ENCODE results near the gene COQ10A. TPM values are rescaled to one million over a fixed set of nuclear protein-coding genes. Genes with fewer than 3 reads are reported as not detected.

The COQ10A gene
- total RNA-seq, 1 donor from 2014 or later = 18.9 TPM

- Mint-ChIP-seq H3K4me1 (ENCODE audit: low read depth, unreplicated experiment) (no peaks in the 10 kb centered on the region), H3K9me3 (ENCODE audit: unreplicated experiment) (peaks cover 3% of the 10 kb centered on the region), H3K4me3 (ENCODE audit: unreplicated experiment) (no peak overlapping the region), H3K27ac (ENCODE audit: unreplicated experiment) (no peak overlapping the region), H3K27me3 (ENCODE audit: unreplicated experiment) (peaks cover under 1% of the 10 kb centered on the region), H3K36me3 (ENCODE audit: unreplicated experiment) (no peaks in the 10 kb centered on the region)
- no peak for DNase-seq
- TF ChIP-seq CTCF (IDR thresholded peaks at IDR 0.05; ENCODE audit: partially characterized antibody, unreplicated experiment) = no peak
Measured at GRCh38 chr12:56252649-56253048, 14.1 kb upstream of the COQ10A start.

GRCh38 chr12:56253091-56253490, 13.7 kb upstream of the COQ10A start:
- H3K4me3 Mint-ChIP-seq (ENCODE audit: unreplicated experiment) = no peak overlapping the region
- DNase-seq = no peak
- H3K27ac Mint-ChIP-seq (ENCODE audit: unreplicated experiment) = no peak overlapping the region
- H3K36me3 Mint-ChIP-seq (ENCODE audit: unreplicated experiment) = no peaks in the 10 kb centered on the region
- peaks cover 3% of the 10 kb centered on the region for H3K9me3 Mint-ChIP-seq (ENCODE audit: unreplicated experiment)
- TF ChIP-seq CTCF (IDR thresholded peaks at IDR 0.05; ENCODE audit: partially characterized antibody, unreplicated experiment) = no peak
- H3K4me1 Mint-ChIP-seq (ENCODE audit: low read depth, unreplicated experiment) = no peaks in the 10 kb centered on the region
- no peaks in the 10 kb centered on the region for H3K27me3 Mint-ChIP-seq (ENCODE audit: unreplicated experiment)

- DNase-seq = no peak
- H3K27ac Mint-ChIP-seq (ENCODE audit: unreplicated experiment) = no peak overlapping the region
- H3K9me3 Mint-ChIP-seq (ENCODE audit: unreplicated experiment) = no peaks in the 10 kb centered on the region
- no peak overlapping the region for H3K4me3 Mint-ChIP-seq (ENCODE audit: unreplicated experiment)
- H3K36me3 Mint-ChIP-seq (ENCODE audit: unreplicated experiment) = no peaks in the 10 kb centered on the region
- peaks cover 2% of the 10 kb centered on the region for H3K27me3 Mint-ChIP-seq (ENCODE audit: unreplicated experiment)
- TF ChIP-seq CTCF (IDR thresholded peaks at IDR 0.05; ENCODE audit: partially characterized antibody, unreplicated experiment) = no peak
- peaks cover 5% of the 10 kb centered on the region for H3K4me1 Mint-ChIP-seq (ENCODE audit: low read depth, unreplicated experiment)
Measured at GRCh38 chr12:56255671-56256070, 11.1 kb upstream of the COQ10A start.

- H3K4me1 Mint-ChIP-seq (ENCODE audit: low read depth, unreplicated experiment) = peaks cover 5% of the 10 kb centered on the region
- H3K4me3 Mint-ChIP-seq (ENCODE audit: unreplicated experiment) = peak overlapping the region; percentile 92
- peak overlapping the region; percentile 0 for H3K27ac Mint-ChIP-seq (ENCODE audit: unreplicated experiment)
- TF ChIP-seq CTCF (IDR thresholded peaks at IDR 0.05; ENCODE audit: partially characterized antibody, unreplicated experiment) = no peak
- H3K36me3 Mint-ChIP-seq (ENCODE audit: unreplicated experiment) = no peaks in the 10 kb centered on the region
- peak; percentile 50 for DNase-seq
- H3K9me3 Mint-ChIP-seq (ENCODE audit: unreplicated experiment) = peaks cover under 1% of the 10 kb centered on the region
- H3K27me3 Mint-ChIP-seq (ENCODE audit: unreplicated experiment) = peaks cover 2% of the 10 kb centered on the region
Measured at GRCh38 chr12:56256326-56256960, 10.3 kb upstream of the COQ10A start.

GRCh38 chr12:56257071-56257470, 9.7 kb upstream of the COQ10A start:
- no peak for TF ChIP-seq CTCF (IDR thresholded peaks at IDR 0.05; ENCODE audit: partially characterized antibody, unreplicated experiment)
- no peaks in the 10 kb centered on the region for H3K36me3 Mint-ChIP-seq (ENCODE audit: unreplicated experiment)
- no peak overlapping the region for H3K27ac Mint-ChIP-seq (ENCODE audit: unreplicated experiment)

More at GRCh38 chr12:56257071-56257470, 9.7 kb upstream of the COQ10A start:
- H3K4me3 Mint-ChIP-seq (ENCODE audit: unreplicated experiment) = peak overlapping the region; percentile 92
- H3K4me1 Mint-ChIP-seq (ENCODE audit: low read depth, unreplicated experiment) = peaks cover 5% of the 10 kb centered on the region
- DNase-seq = no peak
- H3K9me3 Mint-ChIP-seq (ENCODE audit: unreplicated experiment) = peaks cover 2% of the 10 kb centered on the region
- H3K27me3 Mint-ChIP-seq (ENCODE audit: unreplicated experiment) = peaks cover 2% of the 10 kb centered on the region
